Nephron (organoid): ENCODE data around the gene SPOPL.

Experiments
- H3K27ac Mint-ChIP-seq, 3 experiments: 2 replicates each; pipeline ENCODE4 v1.8.0; 2020; ENCODE audit warnings: mixed read lengths in 3 of 3, mild to moderate bottlenecking in 2 of 3, moderate library complexity in 1 of 3
- H3K27me3 Mint-ChIP-seq: 2 replicates; pipeline ENCODE4 v1.8.0; 2021; ENCODE audit warnings: low read depth, mild to moderate bottlenecking, moderate library complexity, mixed read lengths
- H3K36me3 Mint-ChIP-seq: 2 replicates; pipeline ENCODE4 v1.8.0; 2020; ENCODE audit warnings: low read depth, mixed read lengths
- H3K4me1 Mint-ChIP-seq: 2 replicates; pipeline ENCODE4 v1.8.0; 2020; ENCODE audit warnings: mixed read lengths
- H3K4me3 Mint-ChIP-seq, 3 experiments: 2 replicates each; pipeline ENCODE4 v1.8.0; 2020; ENCODE audit warnings: mild to moderate bottlenecking in 3 of 3, mixed read lengths in 3 of 3, moderate library complexity in 2 of 3
- H3K9me3 Mint-ChIP-seq: 2 replicates; pipeline ENCODE4 v1.8.0; 2020; ENCODE audit warnings: mixed read lengths
- TF ChIP-seq, protein P1 (sequence below), 3 experiments: fragments of 200-600 bp; sonication (generic); IDR thresholded peaks; one replicate each; pipeline ENCODE4 v1.5.0; 2021; ENCODE audit warnings: antibody characterized with exemption in 3 of 3; ENCODE audit not compliant: unreplicated experiment in 3 of 3

The SPOPL gene

DNA sequence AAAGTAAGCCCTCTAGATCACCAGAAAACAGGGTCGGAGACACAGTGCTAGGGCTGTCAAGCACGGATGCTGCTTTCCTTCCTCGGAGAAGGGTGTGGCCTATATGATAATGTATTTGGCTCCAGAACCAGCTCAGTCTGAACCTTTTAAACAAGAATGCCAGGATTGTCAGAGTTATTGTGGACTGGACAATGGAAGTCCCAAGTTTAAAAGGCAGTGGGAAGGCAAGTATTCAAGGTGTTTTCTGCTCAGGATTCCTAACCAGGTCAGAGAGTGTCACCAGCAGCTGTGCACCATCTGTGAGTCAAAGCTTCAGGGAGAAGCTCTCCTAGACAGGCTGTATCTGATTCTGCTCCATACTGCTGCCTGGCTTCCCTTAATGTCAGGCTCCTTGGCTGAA is 94.8 kb downstream of the SPOPL start:
- TF ChIP-seq, protein P1, sequence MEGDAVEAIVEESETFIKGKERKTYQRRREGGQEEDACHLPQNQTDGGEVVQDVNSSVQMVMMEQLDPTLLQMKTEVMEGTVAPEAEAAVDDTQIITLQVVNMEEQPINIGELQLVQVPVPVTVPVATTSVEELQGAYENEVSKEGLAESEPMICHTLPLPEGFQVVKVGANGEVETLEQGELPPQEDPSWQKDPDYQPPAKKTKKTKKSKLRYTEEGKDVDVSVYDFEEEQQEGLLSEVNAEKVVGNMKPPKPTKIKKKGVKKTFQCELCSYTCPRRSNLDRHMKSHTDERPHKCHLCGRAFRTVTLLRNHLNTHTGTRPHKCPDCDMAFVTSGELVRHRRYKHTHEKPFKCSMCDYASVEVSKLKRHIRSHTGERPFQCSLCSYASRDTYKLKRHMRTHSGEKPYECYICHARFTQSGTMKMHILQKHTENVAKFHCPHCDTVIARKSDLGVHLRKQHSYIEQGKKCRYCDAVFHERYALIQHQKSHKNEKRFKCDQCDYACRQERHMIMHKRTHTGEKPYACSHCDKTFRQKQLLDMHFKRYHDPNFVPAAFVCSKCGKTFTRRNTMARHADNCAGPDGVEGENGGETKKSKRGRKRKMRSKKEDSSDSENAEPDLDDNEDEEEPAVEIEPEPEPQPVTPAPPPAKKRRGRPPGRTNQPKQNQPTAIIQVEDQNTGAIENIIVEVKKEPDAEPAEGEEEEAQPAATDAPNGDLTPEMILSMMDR (IDR thresholded peaks at IDR 0.05; ENCODE audit: unreplicated experiment in 3 of 3): no peak
- H3K27me3 Mint-ChIP-seq: no peaks in the 10 kb centered on the region
- H3K36me3 Mint-ChIP-seq: peaks cover 11% of the 10 kb centered on the region
- no peaks in the 10 kb centered on the region for H3K9me3 Mint-ChIP-seq
- peaks cover 7% of the 10 kb centered on the region for H3K4me1 Mint-ChIP-seq
- no peak overlapping the region for H3K27ac Mint-ChIP-seq
- H3K4me3 Mint-ChIP-seq: no peak overlapping the region

DNA sequence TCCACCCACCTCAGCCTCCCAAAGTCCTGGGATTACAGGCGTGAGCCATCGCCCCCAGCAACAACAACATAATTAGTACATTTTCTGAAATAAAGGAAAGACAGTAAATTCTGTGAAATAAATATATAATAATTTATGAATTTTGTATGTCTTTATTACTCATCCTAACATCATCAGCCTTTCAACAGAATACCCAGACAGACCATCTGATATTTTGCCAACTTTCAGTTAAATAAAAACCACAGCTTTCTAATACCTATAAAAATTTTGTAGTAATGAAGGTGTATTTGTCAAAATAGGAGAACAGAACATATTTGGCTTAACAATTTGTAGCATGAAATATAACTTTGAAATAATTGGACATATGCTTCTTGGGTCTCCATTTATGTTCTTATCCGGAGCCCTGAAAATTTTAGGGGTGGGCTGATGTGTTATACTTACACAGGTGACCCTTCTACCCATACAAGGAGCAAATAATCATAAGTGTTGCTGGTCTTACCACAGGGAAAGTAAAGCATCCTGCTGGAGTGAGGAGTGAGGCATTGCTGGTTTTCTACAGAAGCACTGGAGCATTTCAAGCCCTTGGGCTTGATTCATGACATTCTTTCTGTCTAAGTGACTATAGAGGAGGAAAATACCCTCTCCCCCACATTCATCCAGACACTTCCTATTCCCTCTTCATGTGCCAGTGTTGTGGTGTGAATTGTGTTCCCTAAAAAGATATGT is 99.3 kb downstream of the SPOPL start:
- TF ChIP-seq, protein P1 (IDR thresholded peaks at IDR 0.05; ENCODE audit: unreplicated experiment in 3 of 3): no peak
- Mint-ChIP-seq H3K27ac (no peak overlapping the region), H3K4me3 (no peak overlapping the region), H3K9me3 (no peaks in the 10 kb centered on the region), H3K36me3 (no peaks in the 10 kb centered on the region), H3K4me1 (peaks cover 12% of the 10 kb centered on the region), H3K27me3 (no peaks in the 10 kb centered on the region)

DNA sequence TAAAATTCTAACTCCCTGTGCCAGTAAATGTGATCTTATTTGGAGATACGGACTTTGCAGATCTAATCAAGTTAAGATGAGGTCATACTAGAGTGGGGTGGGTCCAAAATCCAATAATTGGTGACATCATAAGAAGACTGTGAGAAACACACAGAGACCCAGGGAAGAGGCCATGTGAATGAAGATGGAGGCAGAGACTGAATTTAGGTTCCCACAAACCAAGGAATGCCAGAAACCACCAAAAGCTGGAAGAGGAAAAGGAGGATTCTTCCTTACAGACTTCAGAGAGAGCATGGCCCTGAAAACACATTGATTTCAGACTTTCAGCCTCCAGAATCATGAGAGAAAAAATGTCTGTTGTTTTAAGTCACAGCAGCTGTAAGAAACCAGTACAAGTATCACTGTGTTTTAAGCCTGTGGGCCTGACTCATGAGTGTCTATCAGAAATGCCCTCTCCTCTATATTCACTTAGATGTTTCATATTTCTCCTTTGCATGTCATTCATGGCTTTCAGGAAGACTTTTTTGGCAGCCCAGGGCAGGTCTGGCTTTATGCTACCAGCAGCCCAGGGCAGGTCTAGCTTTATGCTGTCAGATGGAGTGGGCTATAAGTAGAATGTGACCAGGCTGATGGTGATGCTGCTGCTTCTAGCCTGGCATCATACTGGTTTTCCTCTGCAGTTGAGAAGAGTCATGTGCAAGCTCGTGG is 100.0 kb downstream of the SPOPL start:
- H3K4me3 Mint-ChIP-seq: no peak overlapping the region
- H3K4me1 Mint-ChIP-seq: peaks cover 7% of the 10 kb centered on the region
- H3K27ac Mint-ChIP-seq: peak overlapping the region in 1 of 3 experiments; percentile 52
- TF ChIP-seq, protein P1 (IDR thresholded peaks at IDR 0.05; ENCODE audit: unreplicated experiment in 3 of 3): no peak
- no peaks in the 10 kb centered on the region for H3K36me3 Mint-ChIP-seq
- no peaks in the 10 kb centered on the region for H3K9me3 Mint-ChIP-seq
- H3K27me3 Mint-ChIP-seq: no peaks in the 10 kb centered on the region

DNA sequence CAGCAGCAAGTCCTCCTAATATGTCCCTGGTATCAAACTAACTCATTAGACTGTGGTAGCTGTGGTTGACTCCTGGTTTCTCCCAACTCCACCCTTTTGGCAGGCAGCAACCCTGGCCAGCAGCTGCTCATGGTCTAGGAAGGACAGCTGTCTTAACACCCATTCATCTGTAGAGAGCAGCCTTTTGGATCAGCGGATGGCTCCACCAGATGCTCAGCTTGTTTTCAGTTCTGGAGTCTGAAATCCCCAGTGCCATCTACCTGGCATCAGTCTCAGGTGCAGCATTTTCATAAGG is 100.5 kb downstream of the SPOPL start:
- Mint-ChIP-seq H3K9me3 (no peaks in the 10 kb centered on the region), H3K4me1 (peaks cover 5% of the 10 kb centered on the region), H3K4me3 (no peak overlapping the region), H3K27me3 (no peaks in the 10 kb centered on the region), H3K36me3 (no peaks in the 10 kb centered on the region), H3K27ac (peak overlapping the region in 1 of 3 experiments; percentile 52)
- TF ChIP-seq, protein P1 (IDR thresholded peaks at IDR 0.05; ENCODE audit: unreplicated experiment in 3 of 3): no peak

DNA sequence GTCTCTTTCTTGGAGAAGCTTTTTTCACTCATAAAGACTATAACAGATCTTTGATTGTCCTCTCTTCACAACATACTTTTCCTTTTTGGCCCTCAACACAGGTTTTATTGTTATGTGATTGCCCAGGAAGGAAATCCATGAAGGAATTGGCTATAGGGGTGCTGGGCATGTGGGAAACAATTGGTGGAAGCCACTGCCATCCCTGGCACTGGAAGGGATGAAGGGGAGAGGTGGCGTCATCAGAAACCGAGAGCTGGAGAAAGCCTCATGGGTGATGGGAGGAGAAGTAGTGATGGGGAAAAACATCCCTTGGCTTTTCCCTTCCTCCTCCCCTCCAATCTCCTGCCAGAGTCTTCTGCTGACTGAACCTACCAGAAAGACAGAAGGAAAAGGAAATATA is 106.2 kb downstream of the SPOPL start:
- TF ChIP-seq, protein P1 (IDR thresholded peaks at IDR 0.05; ENCODE audit: unreplicated experiment in 3 of 3): no peak
- Mint-ChIP-seq H3K36me3 (no peaks in the 10 kb centered on the region), H3K4me1 (no peaks in the 10 kb centered on the region), H3K27me3 (no peaks in the 10 kb centered on the region), H3K4me3 (no peak overlapping the region), H3K27ac (no peak overlapping the region), H3K9me3 (no peaks in the 10 kb centered on the region)

DNA sequence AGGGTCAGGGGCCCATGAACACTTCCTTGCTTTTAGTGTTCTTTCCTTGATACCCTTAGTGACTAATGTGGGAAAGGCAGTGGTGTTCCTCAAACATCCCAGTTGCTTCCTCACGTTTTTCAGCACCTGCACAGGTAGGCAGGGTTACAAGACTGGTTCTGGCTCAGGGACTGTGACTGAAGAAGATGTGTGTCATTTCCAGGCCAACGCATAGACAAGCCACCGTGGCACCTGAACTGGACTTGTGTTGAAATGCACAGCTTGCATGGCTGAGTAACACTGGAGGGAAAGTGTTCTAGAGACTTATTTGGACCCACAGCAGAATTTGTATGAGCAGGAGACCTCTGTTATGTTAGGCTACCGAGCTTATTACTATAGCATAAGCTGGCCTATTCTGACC is 107.9 kb downstream of the SPOPL start:
- Mint-ChIP-seq H3K4me3 (no peak overlapping the region), H3K27me3 (no peaks in the 10 kb centered on the region), H3K4me1 (no peaks in the 10 kb centered on the region)

More for the DNA sequence above, 107.9 kb downstream of the SPOPL start:
- Mint-ChIP-seq H3K36me3 (no peaks in the 10 kb centered on the region), H3K27ac (no peak overlapping the region), H3K9me3 (no peaks in the 10 kb centered on the region)
- TF ChIP-seq, protein P1 (IDR thresholded peaks at IDR 0.05; ENCODE audit: unreplicated experiment in 3 of 3): no peak
